ENCODE results near the gene KCNJ9. TPM values are rescaled to one million over a fixed set of nuclear protein-coding genes. Genes with fewer than 3 reads are reported as not detected.

KCNJ9 gene
- total and polyA plus RNA-seq, 2 of the 13 experiments (the other 11 are each of a cell fraction or from before 2014, with no cell fraction given) = not detected

- DNase-seq (ENCODE audit: low spot score) = no peak
- no peak for TF ChIP-seq SATB2 (CRISPR knock-in tag; IDR thresholded peaks at IDR 0.05)
- TF ChIP-seq CEBPB (IDR thresholded peaks at IDR 0.05; ENCODE audit: borderline replicate concordance, low read depth, low read length) = peak; percentile 15; the same call in 1 of the 2 replicates
- no peaks in the 10 kb centered on the region; a peak in 2 of 5 replicates for H3K27me3 ChIP-seq (ENCODE audit: control insufficient read depth in 1 of 2, insufficient read depth in 2 of 2, low read length in 2 of 2)
- H3K4me3 ChIP-seq (replicated peaks in 1 of 3; ENCODE audit: insufficient read depth in 1 of 3, low read depth in 2 of 3, low read length in 3 of 3) = no peak overlapping the region
- in situ Hi-C loops (cut with HindIII; ENCODE audit: extremely low pct_ligation_motif_present, low pct_unique_long_range_greater_than_20kb) = no loop called here
- H3K9me3 ChIP-seq (ENCODE audit: low read length) = no peaks in the 10 kb centered on the region
- ChIA-PET CTCF (ENCODE audit: low intra/inter-chr PET ratio, low total read pairs) (no interaction called here), POLR2A (no interaction called here)
- H4K20me1 ChIP-seq (ENCODE audit: insufficient read depth, low read length) = no peaks in the 10 kb centered on the region
- no peak overlapping the region for H3K27ac ChIP-seq (ENCODE audit: extremely low read length, insufficient read depth, low read length)
- no TSS peak for BruUV-seq (replicated peaks)
- H3K9ac ChIP-seq (ENCODE audit: insufficient read depth, low read depth, low read length) = no peak overlapping the region
- H2AFZ ChIP-seq (ENCODE audit: low read length) = no peak overlapping the region
- H3K36me3 ChIP-seq (replicated peaks in 1 of 2; ENCODE audit: control insufficient read depth in 1 of 2, insufficient read depth in 2 of 2, low read length in 2 of 2) = no peaks in the 10 kb centered on the region
- H3K4me1 ChIP-seq (ENCODE audit: insufficient read depth, low read length) = peaks cover 62% of the 10 kb centered on the region
- intact Hi-C loops (cut with micrococcal nuclease; ENCODE audit: unreplicated experiment) = no loop called here
- ATAC-seq = no peak
- no peak overlapping the region for H3K4me2 ChIP-seq (ENCODE audit: low read depth, low read length)
- no peaks in the 10 kb centered on the region for H3K79me2 ChIP-seq (ENCODE audit: insufficient read depth, low read length)
- 0% methylated on average over 1 of the region's 1 CpG for WGBS (ENCODE audit: low lambda C conversion rate)
- FAIRE-seq = no peak
Observed at GRCh38 chr1:160117300-160117699, 36.0 kb downstream of the KCNJ9 start.

GRCh38 chr1:160117709-160118183 is 36.4 kb downstream of the KCNJ9 start:
- TF ChIP-seq ZNF503 (CRISPR knock-in tag; IDR thresholded peaks at IDR 0.05) = no peak
- TF ChIP-seq MZF1 (CRISPR knock-in tag; IDR thresholded peaks at IDR 0.05; ENCODE audit: borderline replicate concordance) = no peak
- TF ChIP-seq TIGD3 (CRISPR knock-in tag; IDR thresholded peaks at IDR 0.05; ENCODE audit: borderline replicate concordance) = no peak
- no peak for TF ChIP-seq TOPORS (CRISPR knock-in tag; IDR thresholded peaks at IDR 0.05)
- no peak for DNase-seq (ENCODE audit: low spot score)
- in situ Hi-C loops (cut with HindIII; ENCODE audit: extremely low pct_ligation_motif_present, low pct_unique_long_range_greater_than_20kb) (no loop called here), intact Hi-C loops (cut with micrococcal nuclease; ENCODE audit: unreplicated experiment) (no loop called here)
- Histone ChIP-seq H3K9me3 (ENCODE audit: low read length) (no peaks in the 10 kb centered on the region), H3K4me2 (ENCODE audit: low read depth, low read length) (no peak overlapping the region), H3K4me3 (replicated peaks in 1 of 3; ENCODE audit: insufficient read depth in 1 of 3, low read depth in 2 of 3, low read length in 3 of 3) (no peak overlapping the region), H3K27me3 (ENCODE audit: control insufficient read depth in 1 of 2, insufficient read depth in 2 of 2, low read length in 2 of 2) (no peaks in the 10 kb centered on the region; a peak in 2 of 5 replicates), H3K27ac (ENCODE audit: extremely low read length, insufficient read depth, low read length) (no peak overlapping the region), H3K4me1 (ENCODE audit: insufficient read depth, low read length) (peaks cover 58% of the 10 kb centered on the region), H3K36me3 (replicated peaks in 1 of 2; ENCODE audit: control insufficient read depth in 1 of 2, insufficient read depth in 2 of 2, low read length in 2 of 2) (no peaks in the 10 kb centered on the region), H3K9ac (ENCODE audit: insufficient read depth, low read depth, low read length) (no peak overlapping the region), H4K20me1 (ENCODE audit: insufficient read depth, low read length) (no peaks in the 10 kb centered on the region), H2AFZ (ENCODE audit: low read length) (no peak overlapping the region), H3K79me2 (ENCODE audit: insufficient read depth, low read length) (no peaks in the 10 kb centered on the region)
- ATAC-seq = no peak
- CTCF ChIA-PET (ENCODE audit: low intra/inter-chr PET ratio, low total read pairs) = no interaction called here
- no peak for FAIRE-seq
- 14% methylated on average over 2 of the region's 8 CpGs for WGBS (ENCODE audit: low lambda C conversion rate)
- POLR2A ChIA-PET = no interaction called here
- no TSS peak for BruUV-seq (replicated peaks)
